C4-2B (cell line): ENCODE results near the gene SUSD4.

Source experiments
- H3K27ac ChIP-seq: fragments of 450-650 bp; 2 replicates; pipeline ENCODE4 v1.5.1; 2017
- ZFX ChIP-seq: fragments of 450-650 bp; IDR thresholded peaks from 2 replicates; pipeline ENCODE4 v1.6.1; 2017
- TF ChIP-seq, protein P1 (sequence below): fragments of 450-650 bp; conservative IDR thresholded peaks from 2 replicates; pipeline ENCODE4 v1.5.1; 2017; ENCODE audit warnings: mild to moderate bottlenecking

SUSD4 gene

DNA sequence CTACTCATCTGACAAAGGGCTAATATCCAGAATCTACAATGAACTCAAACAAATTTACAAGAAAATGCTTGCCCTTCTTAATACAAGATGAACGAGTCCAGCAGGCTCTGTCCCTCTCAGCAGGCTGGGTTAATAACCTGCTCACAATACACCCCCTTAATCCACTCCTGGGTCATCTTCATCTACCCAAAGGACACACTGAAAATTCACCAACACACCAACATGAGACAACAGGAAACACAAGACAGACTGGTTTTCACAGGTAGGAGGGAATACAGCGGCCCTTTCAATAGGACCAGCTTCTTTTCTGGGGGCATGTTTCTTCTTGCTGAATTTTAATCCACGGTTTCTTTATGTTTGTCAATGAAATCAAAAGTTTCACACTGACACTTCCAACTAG is 44.6 kb downstream of the SUSD4 start:
- no peak overlapping the region for H3K27ac ChIP-seq
- no peak for TF ChIP-seq ZFX
- TF ChIP-seq, protein P1, sequence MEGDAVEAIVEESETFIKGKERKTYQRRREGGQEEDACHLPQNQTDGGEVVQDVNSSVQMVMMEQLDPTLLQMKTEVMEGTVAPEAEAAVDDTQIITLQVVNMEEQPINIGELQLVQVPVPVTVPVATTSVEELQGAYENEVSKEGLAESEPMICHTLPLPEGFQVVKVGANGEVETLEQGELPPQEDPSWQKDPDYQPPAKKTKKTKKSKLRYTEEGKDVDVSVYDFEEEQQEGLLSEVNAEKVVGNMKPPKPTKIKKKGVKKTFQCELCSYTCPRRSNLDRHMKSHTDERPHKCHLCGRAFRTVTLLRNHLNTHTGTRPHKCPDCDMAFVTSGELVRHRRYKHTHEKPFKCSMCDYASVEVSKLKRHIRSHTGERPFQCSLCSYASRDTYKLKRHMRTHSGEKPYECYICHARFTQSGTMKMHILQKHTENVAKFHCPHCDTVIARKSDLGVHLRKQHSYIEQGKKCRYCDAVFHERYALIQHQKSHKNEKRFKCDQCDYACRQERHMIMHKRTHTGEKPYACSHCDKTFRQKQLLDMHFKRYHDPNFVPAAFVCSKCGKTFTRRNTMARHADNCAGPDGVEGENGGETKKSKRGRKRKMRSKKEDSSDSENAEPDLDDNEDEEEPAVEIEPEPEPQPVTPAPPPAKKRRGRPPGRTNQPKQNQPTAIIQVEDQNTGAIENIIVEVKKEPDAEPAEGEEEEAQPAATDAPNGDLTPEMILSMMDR, result no peak

DNA sequence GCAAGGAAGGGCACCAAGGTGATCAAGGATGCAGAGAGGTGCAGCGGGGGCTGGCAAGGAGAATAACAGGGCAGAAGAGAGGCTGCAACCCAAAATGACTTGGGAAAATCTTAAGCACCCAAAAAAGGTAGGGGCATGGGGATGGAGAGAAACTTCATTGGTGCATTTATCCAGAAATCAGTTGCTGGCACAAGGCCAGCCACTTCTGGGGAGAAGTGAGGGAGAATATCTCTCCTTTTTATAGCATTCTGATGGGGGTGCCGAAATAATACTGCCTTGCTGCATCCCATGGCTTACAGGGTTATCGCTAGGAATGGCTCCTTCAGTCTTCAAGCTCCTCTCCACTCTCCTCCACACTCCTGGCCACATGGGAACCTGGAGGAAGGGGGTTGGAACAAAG is 47.9 kb downstream of the SUSD4 start:
- TF ChIP-seq, protein P1, result no peak
- no peak for TF ChIP-seq ZFX
- H3K27ac ChIP-seq, result no peak overlapping the region

DNA sequence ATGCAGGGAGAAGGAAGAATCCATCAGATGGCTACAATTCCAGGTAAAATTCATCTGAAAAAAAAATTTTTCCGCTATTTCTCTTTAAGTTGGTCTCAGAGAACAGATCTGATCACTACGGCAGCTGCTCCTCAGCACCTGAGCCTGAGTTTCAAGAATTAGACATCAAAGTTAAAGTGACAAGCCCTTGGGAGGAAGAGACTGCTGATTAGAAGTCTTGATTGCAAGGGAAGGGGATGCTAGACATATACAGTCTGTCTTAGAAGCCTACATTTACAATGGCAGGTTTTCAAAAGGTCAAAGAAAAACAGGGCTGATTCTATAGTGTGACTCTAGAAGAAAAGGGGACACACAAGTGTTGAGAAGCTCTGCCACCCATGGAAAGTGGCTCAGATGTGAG is 48.3 kb downstream of the SUSD4 start:
- H3K27ac ChIP-seq, result no peak overlapping the region
- TF ChIP-seq, protein P1, result no peak
- no peak for TF ChIP-seq ZFX

- no peak for TF ChIP-seq ZFX
- H3K27ac ChIP-seq, result no peak overlapping the region
Observed at GRCh38 chr1:223313415-223313754, 50.6 kb downstream of the SUSD4 start.

DNA sequence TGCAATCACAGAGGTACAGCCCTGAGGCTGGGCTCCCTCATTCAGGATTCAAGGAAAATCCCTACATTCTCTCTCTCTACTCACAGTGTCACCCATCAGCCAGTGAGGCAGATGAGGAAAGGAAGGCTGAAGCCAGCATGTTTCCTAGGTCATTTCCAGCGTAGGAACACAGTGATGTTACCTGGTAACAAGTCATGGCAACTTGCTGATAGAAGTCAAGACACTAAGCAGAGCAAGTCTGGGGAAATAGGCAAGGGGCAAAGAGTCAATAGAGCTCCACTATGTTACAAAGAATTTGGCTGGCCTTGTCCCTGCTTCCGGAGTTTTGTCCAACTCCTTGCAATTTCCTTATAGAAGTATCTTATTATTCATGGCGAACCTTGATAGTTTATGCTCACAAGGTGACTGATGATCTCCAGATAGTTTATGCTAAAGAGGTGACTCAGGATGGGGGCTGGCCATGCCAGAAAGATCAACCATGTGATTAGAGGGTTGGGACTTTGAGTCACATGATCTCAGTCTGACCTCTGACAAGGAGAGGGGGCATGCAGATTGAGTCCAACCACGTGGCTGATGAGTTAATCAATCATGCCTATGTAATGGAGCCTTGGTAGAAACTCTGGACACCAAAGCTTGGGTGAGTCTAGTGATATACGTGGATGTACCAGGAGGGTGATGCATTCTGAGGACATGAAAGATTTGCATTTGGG is 51.1 kb downstream of the SUSD4 start:
- no peak for TF ChIP-seq ZFX
- TF ChIP-seq, protein P1, result no peak
- H3K27ac ChIP-seq, result no peak overlapping the region

DNA sequence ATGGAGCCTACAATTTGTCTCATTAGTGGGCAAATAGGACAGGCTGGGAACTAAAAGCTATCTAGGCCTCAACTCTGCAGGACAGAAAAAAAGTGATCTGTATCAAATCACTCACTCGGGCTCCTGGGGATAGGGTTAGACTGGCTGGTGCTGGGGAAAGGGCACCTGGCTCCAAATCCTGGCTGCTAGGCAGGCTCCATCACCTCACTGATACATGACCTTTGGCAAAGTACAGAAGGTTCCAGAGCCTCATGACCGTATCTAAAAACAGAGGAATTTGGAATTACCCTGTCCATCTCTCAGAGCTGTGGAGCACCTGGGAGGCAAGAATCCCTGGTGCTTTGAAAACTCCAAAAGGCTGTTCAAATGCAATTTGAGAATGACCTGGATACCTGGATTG is 51.7 kb downstream of the SUSD4 start:
- H3K27ac ChIP-seq, result no peak overlapping the region
- no peak for TF ChIP-seq ZFX
- TF ChIP-seq, protein P1, result no peak

- no peak for TF ChIP-seq ZFX
- TF ChIP-seq, protein P1, result no peak
- no peak overlapping the region for H3K27ac ChIP-seq
Observed at GRCh38 chr1:223311826-223312225, 52.1 kb downstream of the SUSD4 start.

- H3K27ac ChIP-seq, result no peak overlapping the region
- no peak for TF ChIP-seq ZFX
- TF ChIP-seq, protein P1, result no peak
Observed at GRCh38 chr1:223308136-223308535, 55.8 kb downstream of the SUSD4 start.
